ENCODE results near the gene PSD.

PSD gene

DNA sequence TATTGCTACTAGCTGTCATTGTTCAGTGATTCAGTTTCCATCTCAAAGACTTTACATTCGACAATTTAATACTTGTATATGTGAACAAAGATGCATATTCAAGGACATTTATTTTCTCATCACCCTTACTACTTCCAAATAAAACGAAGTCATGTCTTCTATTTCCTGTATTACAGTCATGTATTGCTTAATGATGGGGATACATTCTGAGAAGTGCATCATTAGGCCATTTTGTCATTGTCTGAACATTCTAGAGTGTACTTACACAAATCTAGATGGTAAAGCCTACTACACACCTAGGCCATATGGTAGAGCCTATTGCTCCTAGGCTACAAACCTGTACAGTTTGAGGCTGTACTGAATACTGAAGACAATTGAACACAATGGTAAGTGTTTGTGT lies 26.3 kb upstream of the PSD start:
- DNase-seq (ENCODE audit: low read depth) = no peak

DNA sequence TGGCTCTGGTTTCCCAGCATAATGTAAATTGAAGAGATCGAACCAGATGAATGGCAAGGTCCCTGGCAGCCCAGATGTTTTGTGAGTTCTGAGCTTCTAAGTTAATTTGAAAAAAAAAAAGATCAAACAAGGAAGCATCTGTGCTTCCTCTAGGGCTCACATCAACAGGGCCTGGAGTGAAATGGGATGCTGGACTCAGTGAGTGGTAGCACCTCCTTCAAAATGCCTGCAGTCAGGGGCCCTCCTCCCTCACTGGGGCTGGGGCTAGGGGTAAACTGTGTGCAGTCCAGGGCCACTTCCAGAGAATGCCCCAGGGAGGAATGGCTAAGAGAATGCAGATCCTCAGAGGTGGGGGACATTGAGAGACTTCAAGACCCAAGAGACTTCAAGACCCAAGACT lies 19.8 kb upstream of the PSD start:
- no peak for DNase-seq (ENCODE audit: low read depth)

DNA sequence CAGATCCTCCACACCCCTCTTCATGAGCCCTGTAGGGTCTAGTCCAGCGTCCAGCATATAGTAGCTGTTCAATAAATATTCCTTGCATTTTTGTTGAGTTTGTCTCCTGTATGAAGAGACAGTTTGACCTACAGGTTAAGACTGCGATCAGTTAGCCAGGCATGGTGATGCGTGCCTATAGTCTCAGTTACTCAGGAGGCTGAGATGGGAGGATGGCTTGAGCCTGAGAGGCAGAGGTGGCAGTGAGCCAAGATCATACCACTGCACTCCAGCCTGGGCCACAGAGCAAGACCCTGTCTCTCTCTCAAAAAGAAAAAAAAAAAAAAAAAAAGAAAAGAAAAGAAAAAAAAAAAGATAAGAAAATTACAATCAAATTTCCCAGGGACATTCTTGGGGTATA lies 18.9 kb upstream of the PSD start:
- DNase-seq (ENCODE audit: low read depth) = no peak

DNA sequence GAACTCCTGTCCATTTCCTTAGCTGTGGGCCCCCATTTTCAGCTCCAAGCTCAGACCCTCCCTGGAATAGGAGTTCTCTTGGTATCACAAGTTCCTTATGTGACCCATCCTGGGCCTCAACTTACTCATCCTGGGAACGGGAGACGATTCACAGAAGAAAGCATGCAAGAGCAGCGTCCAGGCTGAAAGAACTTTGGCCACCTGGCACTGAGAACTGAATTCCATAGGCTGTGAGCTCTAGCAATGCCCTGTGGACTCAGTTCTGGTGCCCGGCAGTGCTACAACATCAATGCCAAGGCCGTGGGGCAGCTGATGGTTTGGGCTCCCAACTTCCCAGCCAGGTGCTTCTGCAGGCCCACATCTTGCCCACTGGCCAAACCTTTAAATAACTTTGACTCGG lies 17.7 kb upstream of the PSD start:
- no peak for DNase-seq (ENCODE audit: low read depth)

DNA sequence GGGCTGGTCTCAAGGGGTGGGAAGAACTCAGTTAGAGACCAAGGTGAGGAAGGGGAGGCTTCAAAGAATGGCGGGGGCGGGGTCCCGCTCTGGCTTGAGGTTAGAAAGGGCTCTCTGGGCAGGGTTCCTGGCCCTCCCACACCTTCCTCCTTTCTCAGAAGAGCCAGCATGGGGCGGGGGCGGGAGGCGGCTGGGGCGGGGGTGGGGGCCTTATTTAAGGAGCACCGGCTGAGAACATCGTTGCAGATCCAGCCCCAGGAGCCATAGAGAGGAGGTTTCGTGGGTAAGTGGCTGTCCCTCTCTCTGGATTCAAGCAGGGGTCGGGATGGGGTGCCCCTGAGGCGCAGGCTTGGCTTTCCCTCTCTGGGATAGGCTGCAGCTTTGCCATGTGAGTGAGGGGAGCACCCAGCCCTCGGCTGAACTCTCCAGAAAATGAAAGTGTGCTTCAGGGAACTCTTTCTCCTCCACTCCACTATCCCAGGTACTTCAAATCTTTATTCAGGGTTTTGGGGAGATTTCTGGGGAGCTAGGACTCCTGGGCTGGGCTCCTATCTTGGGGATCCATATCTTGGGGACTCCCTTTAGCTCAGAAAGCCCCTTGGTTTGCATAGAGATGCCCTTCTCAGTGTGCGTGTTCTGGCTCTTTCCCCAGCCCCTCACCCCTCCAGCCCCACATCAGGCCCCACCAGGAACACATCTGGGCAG lies 17.1 kb upstream of the PSD start:
- DNase-seq (ENCODE audit: low read depth) = no peak

DNA sequence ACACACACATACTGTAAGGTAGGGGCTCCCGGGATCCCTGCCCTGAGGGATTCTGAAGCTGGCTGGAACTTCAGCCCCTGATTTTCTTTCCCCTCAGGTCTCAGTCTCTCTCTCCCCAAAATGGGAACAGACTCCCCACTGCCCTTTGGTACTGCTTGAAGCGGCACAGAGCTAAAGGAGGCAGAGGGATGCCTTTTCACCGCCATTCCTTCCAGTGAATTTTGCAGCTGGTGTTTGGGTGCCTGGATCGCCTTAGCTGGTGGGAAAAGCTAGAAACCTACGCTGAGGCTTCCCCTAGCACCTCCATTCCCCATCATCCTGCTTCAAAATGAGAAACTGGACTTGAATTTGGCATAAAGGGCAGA lies 16.5 kb upstream of the PSD start:
- DNase-seq (ENCODE audit: low read depth) = no peak

DNA sequence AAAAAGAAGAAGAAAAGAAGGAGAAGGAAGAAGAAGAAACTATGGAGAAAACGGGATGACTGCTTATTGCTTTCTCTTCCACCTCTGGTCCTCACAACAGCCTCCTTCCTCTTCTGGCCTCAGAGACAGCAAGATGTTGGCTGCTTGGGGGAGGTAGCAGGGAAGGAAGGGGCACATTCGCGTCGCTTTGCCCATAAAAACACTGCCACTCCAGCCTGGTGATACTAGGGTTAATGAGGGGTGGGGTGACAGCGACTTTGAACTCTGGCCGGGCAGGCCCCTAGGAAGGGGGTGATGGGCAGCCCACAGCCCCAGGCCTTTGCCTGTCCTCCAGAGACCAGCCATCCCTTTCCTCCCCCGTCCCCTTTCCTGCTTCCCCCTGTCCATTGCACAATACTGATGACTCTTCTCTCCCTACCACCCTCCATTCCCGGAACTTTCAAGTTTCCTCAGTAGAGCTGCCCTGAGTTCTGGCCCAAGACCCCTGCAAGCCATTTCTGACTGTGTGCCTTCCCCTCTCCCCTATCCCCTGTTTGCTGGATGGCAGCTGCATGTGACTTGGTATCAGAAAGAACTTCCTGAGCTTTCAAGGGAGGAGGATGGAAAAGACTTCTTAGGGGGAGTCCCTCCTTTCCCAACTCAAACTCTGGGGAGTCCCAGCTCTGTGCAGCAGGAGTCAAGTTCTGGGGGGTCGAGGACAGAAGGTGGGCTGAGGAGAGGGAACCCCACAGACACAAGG lies 16.0 kb upstream of the PSD start:
- DNase-seq (ENCODE audit: low read depth) = no peak

DNA sequence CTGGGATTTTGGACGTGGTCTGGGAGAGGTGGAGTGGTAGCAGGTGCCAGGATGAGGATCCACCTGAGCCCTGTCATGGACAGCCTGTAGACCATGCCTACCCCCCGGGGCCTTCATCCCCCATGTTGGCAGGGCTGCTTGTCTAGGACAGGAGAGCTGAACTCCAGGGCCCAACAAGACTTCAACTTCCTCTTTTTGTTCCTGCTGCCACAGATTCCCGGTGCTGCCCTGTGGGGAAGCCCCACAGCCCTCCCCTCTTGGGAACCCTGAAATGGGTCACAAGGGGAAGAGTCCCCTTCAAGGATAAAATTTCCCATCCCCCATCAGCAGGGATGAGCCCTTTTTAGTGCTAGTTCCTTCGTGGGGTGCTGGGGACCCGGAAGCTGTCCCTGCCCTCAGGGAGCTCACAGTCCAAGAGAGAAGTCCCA lies 15.0 kb upstream of the PSD start:
- no peak for DNase-seq (ENCODE audit: low read depth)

DNA sequence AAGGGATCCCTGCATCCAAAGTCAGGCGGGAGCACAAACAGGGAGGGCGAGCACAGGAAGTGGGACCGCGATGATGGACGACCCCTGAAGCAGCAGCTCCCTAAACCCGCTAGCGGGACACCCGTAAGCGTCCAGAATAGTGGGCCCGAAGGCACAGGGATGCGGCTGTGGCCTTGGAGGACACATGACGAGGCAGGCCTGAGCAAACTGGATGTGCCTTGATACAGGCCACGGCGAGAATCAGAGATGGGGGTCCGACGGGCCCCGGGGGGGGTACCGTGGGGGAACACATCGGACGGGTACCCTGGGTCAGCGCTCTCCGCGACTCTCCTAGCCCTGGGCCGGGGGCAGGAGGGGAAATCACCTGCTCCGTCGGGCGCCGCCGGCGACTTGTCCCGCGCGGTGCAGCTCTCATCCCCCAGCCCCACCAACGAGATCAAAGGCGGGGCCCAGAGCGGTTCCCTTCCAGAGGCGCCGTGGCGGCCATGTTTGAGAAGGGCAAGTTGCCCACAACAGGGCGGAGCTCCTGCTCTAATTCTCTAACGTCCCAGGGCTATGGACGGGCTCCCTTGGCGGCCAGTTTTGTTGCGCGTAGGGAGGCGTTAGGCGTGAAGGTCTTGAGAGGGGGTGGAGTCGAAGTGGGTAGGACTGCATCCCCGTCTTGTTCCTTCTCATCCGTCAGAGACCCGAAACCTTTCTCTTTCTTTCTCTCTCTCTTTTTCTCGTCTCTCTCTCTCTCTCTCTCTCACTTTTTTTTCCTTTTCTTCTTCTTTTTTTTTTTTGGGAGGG lies 13.8 kb upstream of the PSD start, which contains the start of gene CUEDC2:
CUEDC2 (minus strand) TSS at position 413 of the 789 bp plus-strand sequence. CDS start 7,386 bp downstream, outside the sequence.
- peak; percentile 91 for DNase-seq (ENCODE audit: low read depth)

DNA sequence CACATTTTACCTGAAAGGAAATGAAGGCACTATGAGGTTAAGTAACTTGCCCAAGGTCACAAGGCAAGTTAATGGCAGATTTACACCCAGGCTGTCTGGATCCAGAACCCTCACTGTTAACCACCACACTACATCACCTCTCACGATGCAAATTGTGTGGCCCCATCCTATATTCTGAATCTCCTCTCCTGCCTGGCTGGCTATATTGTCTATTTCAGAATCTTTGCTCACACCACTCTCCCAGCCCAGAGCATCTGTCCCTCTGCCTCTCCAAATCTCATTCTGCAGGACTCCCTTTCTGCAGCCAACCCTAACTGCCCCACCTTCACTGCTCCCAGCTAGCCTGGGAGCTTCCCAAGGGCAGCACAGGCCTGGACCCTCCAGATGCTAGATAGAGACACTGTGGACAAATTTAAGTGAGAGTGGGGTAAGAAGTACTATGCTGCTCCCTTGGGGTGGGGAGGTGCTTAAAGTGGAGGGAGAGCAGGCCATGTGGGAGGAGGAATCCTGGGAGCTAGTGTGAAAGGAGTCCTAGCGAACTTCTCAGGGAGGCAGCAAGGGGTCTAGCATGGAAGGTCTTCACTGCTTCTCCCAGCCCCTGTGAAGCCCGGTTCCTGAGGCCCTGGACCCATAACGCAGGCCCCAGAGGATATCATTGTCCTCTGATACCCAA lies 13.0 kb upstream of the PSD start:
- DNase-seq (ENCODE audit: low read depth) = no peak

DNA sequence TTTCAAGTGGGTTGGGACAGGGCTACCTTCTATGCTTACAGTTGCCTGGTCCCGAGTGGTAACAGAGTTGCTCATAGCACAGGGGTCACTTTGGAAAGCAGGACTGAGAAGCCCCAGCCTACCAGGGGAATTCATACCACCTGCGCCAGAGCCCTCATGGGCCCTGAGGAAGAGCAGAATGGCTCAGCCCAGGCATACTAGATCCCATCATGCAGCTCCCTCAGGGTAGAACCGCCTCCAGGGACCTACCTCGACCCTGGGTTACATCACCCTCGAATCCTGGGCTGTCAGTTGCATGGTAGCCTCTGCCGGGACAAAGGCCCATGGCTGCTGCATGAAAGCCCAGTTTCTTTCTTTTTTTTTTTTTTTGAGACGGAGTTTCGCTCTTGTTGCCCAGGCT lies 10.9 kb upstream of the PSD start:
- no peak for DNase-seq (ENCODE audit: low read depth)

DNA sequence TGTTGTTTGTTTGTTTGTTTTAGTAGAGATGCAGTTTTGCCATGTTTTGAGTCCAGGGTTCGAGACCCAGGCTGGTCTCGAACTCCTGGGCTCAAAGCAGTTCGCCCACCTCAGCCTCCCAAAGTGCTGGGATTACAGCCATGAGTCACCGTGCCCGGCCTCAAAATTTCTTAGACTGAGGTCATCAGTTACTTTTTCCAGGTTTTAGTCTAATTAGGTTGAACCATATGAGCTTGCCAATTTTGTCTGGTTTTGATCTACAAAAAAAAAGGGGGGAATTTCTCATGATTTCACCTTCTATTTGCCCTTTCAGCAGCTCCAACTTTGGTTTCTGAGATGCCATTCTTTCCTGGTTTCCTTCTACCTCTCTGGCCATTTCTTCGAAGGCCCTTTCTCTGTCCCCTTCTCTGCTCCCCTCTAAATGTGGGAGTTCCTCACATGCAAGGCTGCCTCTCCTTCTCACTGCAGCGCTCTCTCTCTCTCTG lies 8.3 kb upstream of the PSD start:
- no peak for DNase-seq (ENCODE audit: low read depth)

DNA sequence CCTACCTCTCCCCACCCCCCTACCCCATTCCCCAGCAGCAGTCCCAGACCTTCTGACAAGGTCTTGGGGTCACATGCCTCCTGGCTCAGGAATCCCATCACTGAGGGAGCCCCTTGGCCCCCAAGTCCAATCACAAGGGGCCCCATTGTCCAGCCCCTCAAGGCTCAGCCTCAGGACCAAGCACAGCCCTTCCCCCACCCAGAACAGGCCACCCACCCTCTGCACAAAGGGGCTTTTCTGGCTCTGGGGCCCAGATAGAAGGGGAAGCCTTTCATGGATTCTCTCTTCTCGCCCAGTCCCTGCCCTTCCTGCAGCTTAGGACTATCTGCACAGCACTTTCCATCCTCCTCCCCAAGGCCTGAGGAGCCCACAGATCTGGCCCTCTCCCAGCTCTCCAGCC lies 6.9 kb upstream of the PSD start:
- no peak for DNase-seq (ENCODE audit: low read depth)

DNA sequence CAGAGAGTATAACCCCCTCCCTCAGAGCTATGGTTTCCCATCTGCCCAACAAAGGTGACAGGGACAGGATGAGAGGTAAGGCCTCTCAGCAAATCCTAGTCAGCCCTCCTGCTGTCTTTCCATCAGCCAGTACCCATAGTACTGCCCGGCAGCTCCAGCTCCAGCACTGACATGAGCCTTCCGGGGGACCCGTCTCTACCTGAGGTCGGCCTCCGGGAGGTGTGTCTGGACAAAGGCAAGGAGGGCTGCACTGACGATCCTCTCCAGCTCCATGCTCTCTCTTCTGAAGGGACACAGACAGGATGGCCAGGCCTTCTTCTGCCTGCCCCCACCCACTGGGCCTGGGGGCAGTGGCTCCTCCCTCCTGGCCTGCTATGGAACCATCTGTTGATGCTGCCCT lies 6.3 kb upstream of the PSD start:
- no peak for DNase-seq (ENCODE audit: low read depth)

DNA sequence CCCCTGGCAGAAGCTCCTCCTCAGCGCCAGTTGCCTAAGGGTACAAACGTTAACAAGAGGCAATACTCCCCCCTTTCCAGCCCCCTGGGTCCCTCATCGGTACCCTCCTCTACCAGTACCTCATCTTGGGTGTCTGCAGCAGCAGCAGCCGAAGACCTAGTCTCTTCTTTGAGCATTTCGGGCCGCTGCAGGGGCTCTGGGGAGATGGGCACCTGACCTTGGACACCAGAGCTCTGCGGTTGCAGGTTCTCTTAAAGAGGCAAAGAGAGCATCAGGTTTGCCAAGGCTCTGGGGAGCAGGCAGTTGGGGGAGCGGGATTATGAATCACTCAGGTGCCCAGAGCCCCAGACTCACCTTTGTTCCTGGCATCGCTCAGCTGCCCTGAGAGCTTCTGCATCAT lies 5.6 kb upstream of the PSD start:
- DNase-seq (ENCODE audit: low read depth) = no peak

DNA sequence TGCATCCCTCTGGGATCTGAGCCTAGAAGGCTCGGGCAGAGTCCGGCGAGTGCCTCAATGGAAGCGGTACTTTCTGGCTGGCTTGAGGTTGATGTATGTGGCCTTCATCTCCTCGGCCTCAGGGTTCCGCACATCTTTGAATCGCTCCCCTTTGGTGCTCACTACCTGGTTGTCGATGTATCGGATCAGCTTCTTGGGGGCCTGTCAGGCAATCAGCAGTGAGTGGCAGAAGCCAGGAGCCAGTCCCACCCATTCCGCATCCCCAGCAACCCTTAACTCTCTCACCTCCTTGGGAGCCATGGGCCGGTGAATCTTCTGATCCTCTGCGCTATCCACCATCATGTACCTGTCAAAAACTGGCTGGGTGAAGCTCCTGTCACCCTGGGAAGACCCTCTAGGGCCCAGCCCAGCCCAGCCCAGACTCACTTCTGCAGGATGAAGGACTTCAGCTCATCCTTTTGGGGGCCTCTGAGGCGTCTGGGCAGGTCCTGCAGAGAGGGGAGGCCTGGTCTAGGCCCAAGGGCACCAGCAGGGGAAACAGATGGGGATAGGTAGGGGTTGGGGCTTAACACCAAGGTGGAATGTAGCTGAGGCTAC lies 4.9 kb upstream of the PSD start:
- DNase-seq (ENCODE audit: low read depth) = no peak

DNA sequence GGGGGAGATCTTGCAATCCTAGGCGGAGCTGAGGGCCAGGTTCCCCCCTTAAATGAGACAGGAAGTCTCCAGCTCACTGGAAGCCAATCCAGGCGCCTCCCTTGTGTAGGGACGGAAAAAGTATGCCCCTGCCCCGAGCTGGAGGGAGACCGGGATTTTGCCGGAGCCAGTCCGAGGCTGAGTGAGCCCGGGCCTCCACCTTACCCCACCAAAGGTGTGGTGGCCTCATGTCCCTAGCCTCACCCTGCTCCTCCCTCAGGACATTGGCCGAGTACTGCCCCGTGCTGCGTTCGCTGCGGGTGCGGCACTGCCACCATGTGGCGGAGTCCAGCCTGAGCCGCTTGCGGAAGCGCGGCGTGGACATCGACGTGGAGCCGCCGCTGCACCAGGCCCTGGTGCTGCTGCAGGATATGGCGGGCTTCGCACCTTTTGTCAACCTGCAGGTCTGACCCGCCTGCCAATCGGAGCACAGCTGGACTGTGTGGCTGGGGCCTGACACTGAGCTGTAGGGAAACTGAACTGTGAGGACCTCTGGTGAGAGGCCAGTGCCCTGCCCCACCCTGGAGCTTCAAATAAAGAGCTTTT lies 4.1 kb upstream of the PSD start:
- peak; percentile 46 for DNase-seq (ENCODE audit: low read depth)

DNA sequence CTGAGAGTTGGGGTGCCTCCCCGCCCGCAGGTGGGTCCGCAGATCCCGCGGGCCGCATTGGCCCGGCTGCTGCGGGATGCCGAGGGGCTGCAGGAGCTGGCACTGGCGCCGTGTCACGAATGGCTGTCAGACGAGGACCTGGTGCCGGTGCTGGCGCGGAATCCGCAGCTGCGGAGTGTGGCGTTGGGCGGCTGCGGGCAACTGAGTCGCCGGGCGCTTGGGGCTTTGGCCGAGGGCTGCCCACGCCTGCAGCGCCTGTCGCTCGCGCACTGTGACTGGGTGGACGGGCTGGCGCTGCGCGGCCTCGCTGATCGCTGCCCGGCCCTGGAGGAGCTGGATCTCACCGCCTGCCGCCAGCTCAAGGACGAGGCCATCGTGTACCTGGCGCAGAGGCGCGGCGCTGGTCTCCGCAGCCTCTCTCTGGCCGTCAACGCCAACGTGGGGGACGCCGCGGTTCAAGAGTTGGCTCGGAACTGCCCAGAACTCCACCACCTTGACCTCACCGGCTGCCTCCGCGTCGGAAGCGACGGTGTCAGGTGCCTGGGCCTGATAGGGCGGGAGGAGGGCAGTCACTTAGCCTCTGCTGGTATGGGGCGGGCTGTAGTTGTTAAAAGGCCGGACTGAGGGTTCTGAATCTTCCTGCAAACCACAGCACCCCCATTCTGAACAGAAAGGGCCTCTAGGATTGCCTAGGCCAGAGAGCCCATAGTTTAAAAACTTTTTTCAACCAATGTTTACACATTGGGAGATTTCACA lies 3.4 kb upstream of the PSD start:
- no peak for DNase-seq (ENCODE audit: low read depth)

DNA sequence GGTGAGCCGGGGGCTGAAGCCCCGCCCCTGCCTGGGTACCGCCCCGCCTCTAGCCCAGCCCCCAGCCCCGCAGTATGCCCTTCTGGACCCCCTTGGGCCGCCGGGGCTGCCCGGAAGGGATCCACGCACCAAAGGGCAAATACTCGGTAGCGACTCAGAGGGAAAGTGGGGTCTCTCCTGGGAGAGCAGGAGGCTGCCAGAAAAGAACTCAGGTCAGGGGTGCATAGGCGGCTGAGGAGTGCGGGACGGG lies 2.8 kb upstream of the PSD start:
- DNase-seq (ENCODE audit: low read depth) = no peak

DNA sequence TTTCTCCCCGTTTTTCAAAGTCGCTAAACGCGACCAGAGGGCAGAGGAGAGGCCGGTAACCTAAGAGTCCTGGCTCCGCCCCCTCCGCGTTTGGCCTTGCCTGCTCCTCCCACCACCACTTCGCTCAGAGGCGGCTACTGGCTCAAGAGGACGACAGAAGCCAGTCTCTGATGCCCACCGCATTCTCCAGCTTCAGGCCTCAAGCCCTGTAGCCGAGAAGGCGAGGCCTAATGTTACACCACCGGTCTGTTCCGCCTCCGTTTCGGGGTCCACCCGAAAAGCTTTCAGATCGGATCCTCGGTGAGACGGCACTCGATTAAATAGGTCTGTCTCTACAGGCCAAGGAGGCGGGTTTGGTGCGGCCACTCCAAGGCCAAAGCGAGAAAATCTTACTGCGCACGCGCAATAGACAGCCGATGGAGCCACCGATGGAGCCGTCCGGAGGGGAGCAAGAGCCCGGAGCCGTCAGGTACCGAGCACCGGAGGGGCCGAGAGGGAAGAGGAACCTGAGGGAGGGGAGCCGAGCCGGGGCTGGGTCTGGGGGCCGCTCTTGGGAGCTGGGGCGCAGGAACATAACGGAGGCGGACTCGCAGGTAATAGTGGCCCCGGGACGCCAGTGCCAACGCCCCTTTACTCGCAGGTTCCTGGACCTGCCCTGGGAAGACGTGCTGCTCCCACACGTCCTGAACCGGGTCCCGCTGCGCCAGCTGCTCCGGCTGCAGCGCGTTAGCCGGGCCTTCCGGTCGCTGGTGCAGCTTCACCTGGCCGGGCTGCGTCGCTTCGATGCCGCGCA lies 2.3 kb upstream of the PSD start, which contains the start of gene FBXL15:
FBXL15 (plus strand) TSS at position 123 of the 793 bp plus-strand sequence; CDS start at position 417, 294 bp downstream.
- peak; percentile 95 for DNase-seq (ENCODE audit: low read depth)

Data from GM04504 (cell line).